A549 (cell line): ENCODE measurements around the gene LILRB3. TPM values are rescaled to one million over a fixed set of nuclear protein-coding genes. Genes with fewer than 3 reads are reported as not detected.

Experiments used
- ATAC-seq, 2 experiments: fragments of 200-7000 bp in 1 of 2; fragments of >200 bp in 1 of 2; cut with Nextera tagmentation in 1 of 2; cut with Tn5 transposase in 1 of 2; 3 replicates each; pipeline versions ENCODE4 v1.8.0 to v1.9.1; 2018 to 2020; ENCODE audit warnings: mild to moderate bottlenecking in 1 of 2, moderate library complexity in 1 of 2
- CTCF ChIA-PET: fragments of 300-600 bp; sonication (Branson Sonifier 250); formaldehyde crosslinking; extraction: SDS; loops from one replicate; lab custom pipeline; 2021; ENCODE audit warnings: antibody characterized with exemption, inconsistent platforms; lab: Yijun Ruan, JAX
- POLR2A ChIA-PET: fragments of 350-600 bp; formaldehyde crosslinking; extraction: SDS; loops from one replicate; lab custom pipeline; 2021; ENCODE audit warnings: antibody characterized with exemption, inconsistent platforms; lab: Yijun Ruan, JAX
- DNase-seq, 2 experiments: peaks; one replicate each; pipeline versions ENCODE4 v3.0.0 to v3.0.0-alpha.2; 2011 to 2016; ENCODE audit warnings: low read depth in 1 of 2, low spot score in 1 of 2
- FAIRE-seq: peaks from 2 replicates; lab custom pipeline; 2011; peaks lifted over from hg19 to GRCh38; lab: Jason Lieb, UNC
- H3K27ac ChIP-seq, 2 experiments: fragments of >200 bp; sonication (Bioruptor Twin); formaldehyde crosslinking; 3 replicates each; pipeline ENCODE4 v1.5.1; 2016 to 2017
- H3K4me1 ChIP-seq: fragments of >200 bp; sonication (Bioruptor Twin); formaldehyde crosslinking; 3 replicates; pipeline ENCODE4 v1.6.1; 2016
- H3K4me2 ChIP-seq: fragments of >200 bp; sonication (Bioruptor Twin); formaldehyde crosslinking; 3 replicates; pipeline ENCODE4 v1.6.1; 2016
- H3K4me3 ChIP-seq: fragments of >200 bp; sonication (Bioruptor Twin); formaldehyde crosslinking; 3 replicates; pipeline ENCODE4 v1.5.1; 2016
- H3K9me3 ChIP-seq: fragments of >200 bp; sonication (Bioruptor Twin); formaldehyde crosslinking; 3 replicates; pipeline ENCODE4 v1.6.1; 2016
- ATOH8 ChIP-seq: fragments of 250-450 bp; sonication (Bioruptor Pico); IDR thresholded peaks from 2 replicates; pipeline ENCODE4 v1.5.0; 2020; ENCODE audit warnings: low read depth, mild to moderate bottlenecking, moderate library complexity
- BCL3 ChIP-seq: fragments of >200 bp; sonication (Bioruptor Twin); formaldehyde crosslinking; IDR thresholded peaks from 3 replicates; pipeline ENCODE4 v1.6.1; 2016
- CEBPB ChIP-seq, 2 experiments: fragments of >200 bp in 1 of 2; sonication (Bioruptor Twin) in 1 of 2; formaldehyde crosslinking in 1 of 2; IDR thresholded peaks; 2 replicates each; pipeline ENCODE4 v1.6.1; 2012 to 2016
- CHD2 ChIP-seq: fragments of 150-350 bp; IDR thresholded peaks from 2 replicates; pipeline ENCODE4 v1.6.1; 2014; ENCODE audit warnings: low read length; ENCODE audit not compliant: partially characterized antibody
- CTCF ChIP-seq: fragments of >200 bp; sonication (Bioruptor Twin); formaldehyde crosslinking; IDR thresholded peaks from 3 replicates; pipeline ENCODE4 v1.5.1; 2016
- EHF ChIP-seq: fragments of 250-450 bp; sonication (Bioruptor Pico); IDR thresholded peaks from 2 replicates; pipeline ENCODE4 v1.5.0; 2020; ENCODE audit warnings: mild to moderate bottlenecking
- ELK1 ChIP-seq: fragments of 150-350 bp; IDR thresholded peaks from 2 replicates; pipeline ENCODE4 v1.6.1; 2014; ENCODE audit warnings: low read depth, mild to moderate bottlenecking, low read length
- EP300 ChIP-seq, 2 experiments: fragments of >200 bp; sonication (Bioruptor Twin); formaldehyde crosslinking; IDR thresholded peaks; 2 replicates in 1 of 2; 3 replicates in 1 of 2; pipeline ENCODE4 v1.6.1; 2016 to 2017
- FOSB ChIP-seq: fragments of 250-450 bp; sonication (Bioruptor Pico); IDR thresholded peaks from 2 replicates; pipeline ENCODE4 v1.5.0; 2020; ENCODE audit warnings: mild to moderate bottlenecking, moderate library complexity
- HDAC2 ChIP-seq: fragments of 200-600 bp; sonication (generic); IDR thresholded peaks from 2 replicates; pipeline ENCODE4 v1.6.1; 2016
- HEYL ChIP-seq: fragments of 250-450 bp; sonication (Bioruptor Pico); IDR thresholded peaks from 2 replicates; pipeline ENCODE4 v1.8.0; 2021; ENCODE audit warnings: mild to moderate bottlenecking, moderate library complexity
- HMGXB4 ChIP-seq: fragments of 250-450 bp; sonication (Bioruptor Pico); IDR thresholded peaks from 2 replicates; pipeline ENCODE4 v1.5.0; 2021; ENCODE audit warnings: mild to moderate bottlenecking, moderate library complexity, borderline replicate concordance
- HOXA7 ChIP-seq: fragments of 250-450 bp; sonication (Bioruptor Pico); IDR thresholded peaks from 2 replicates; pipeline ENCODE4 v1.5.0; 2020; ENCODE audit warnings: mild to moderate bottlenecking, moderate library complexity
- HOXB13 ChIP-seq: fragments of 250-450 bp; sonication (Bioruptor Pico); IDR thresholded peaks from 2 replicates; pipeline ENCODE4 v1.5.0; 2020; ENCODE audit warnings: low read depth, mild to moderate bottlenecking, moderate library complexity
- HOXB5 ChIP-seq: fragments of 250-450 bp; sonication (Bioruptor Pico); IDR thresholded peaks from 2 replicates; pipeline ENCODE4 v1.5.0; 2020; ENCODE audit warnings: mild to moderate bottlenecking, moderate library complexity
- JUN ChIP-seq, 2 experiments: fragments of >200 bp; sonication (Bioruptor Twin); formaldehyde crosslinking; IDR thresholded peaks; 2 replicates in 1 of 2; 3 replicates in 1 of 2; pipeline ENCODE4 v1.6.1; 2016 to 2017
- KDM1A ChIP-seq: fragments of 200-600 bp; sonication (generic); IDR thresholded peaks from 2 replicates; pipeline ENCODE4 v1.6.1; 2016; ENCODE audit warnings: low read depth, mild to moderate bottlenecking
- NPAS2 ChIP-seq: fragments of 250-450 bp; sonication (Bioruptor Pico); IDR thresholded peaks from 2 replicates; pipeline ENCODE4 v1.8.0; 2022; ENCODE audit warnings: mild to moderate bottlenecking, moderate library complexity, borderline replicate concordance
- POLR2AphosphoS2 ChIP-seq: conservative IDR thresholded peaks from 2 replicates; pipeline ENCODE4 v1.6.1; 2012; ENCODE audit warnings: low read length, improper control_type of control experiment, inconsistent platforms
- RARB ChIP-seq: fragments of 250-450 bp; sonication (Bioruptor Pico); IDR thresholded peaks from 2 replicates; pipeline ENCODE4 v1.8.0; 2021; ENCODE audit warnings: mild to moderate bottlenecking, moderate library complexity
- RCOR1 ChIP-seq: fragments of 150-350 bp; IDR thresholded peaks from 2 replicates; pipeline ENCODE4 v1.6.1; 2014; ENCODE audit warnings: antibody characterized with exemption, low read length, low read depth
- TFCP2L1 ChIP-seq: fragments of 250-450 bp; sonication (Bioruptor Pico); IDR thresholded peaks from 2 replicates; pipeline ENCODE4 v1.5.0; 2021; ENCODE audit warnings: mild to moderate bottlenecking
- TP53 ChIP-seq: fragments of 250-450 bp; sonication (Bioruptor Pico); IDR thresholded peaks from 2 replicates; pipeline ENCODE4 v1.5.0; 2021; ENCODE audit warnings: mild to moderate bottlenecking, moderate library complexity
- ZC3H11A ChIP-seq: fragments of 450-650 bp; IDR thresholded peaks from 2 replicates; pipeline ENCODE4 v1.6.1; 2014; ENCODE audit warnings: antibody characterized with exemption, mild to moderate bottlenecking
- ZNF302 ChIP-seq: fragments of 250-450 bp; sonication (Bioruptor Pico); IDR thresholded peaks from 2 replicates; pipeline ENCODE4 v1.9.0; 2021; ENCODE audit warnings: inconsistent platforms, mild to moderate bottlenecking, moderate library complexity
- WGBS: methylation state at CpG from one replicate; pipeline ENCODE4 v1.1.6; 2017; ENCODE audit errors: missing lambda C conversion rate; 5-methylcytosine and 5-hydroxymethylcytosine counted together
- polyA plus RNA-seq, 4 experiments: library from polyadenylated mRNA; depleted of rRNA in 3 of 4; stranded (reverse); fragments of >200 nt; fragmentation: RNase III in 1 of 4; extraction: RNeasy Plus Mini Kit Qiagen cat#74134 plus additional on column Dnase treatment in 1 of 4; gene quantifications; 2 replicates in 3 of 4; 3 replicates in 1 of 4; pipeline ENCODE4 v1.2.3, GENCODE V29; 2011 to 2017

The LILRB3 gene
- polyA plus RNA-seq, 2 of the 4 experiments (the other 2 are of a cell fraction), result not detected

GRCh38 chr19:54208784-54209057, 14.1 kb downstream of the LILRB3 start:
- peak; percentile 8 to 17 for ATAC-seq
- WGBS, result 75% methylated on average over 8 of the region's 8 CpGs
- ChIA-PET POLR2A (interaction anchor here (2.7 to 5.0 kb wide), 4 partner anchors 8 to 72 kb away, joined by 14 to 55 read pairs (median 40); partner anchors contain the start of genes CNOT3, MBOAT7, RPS9 and TSEN34), CTCF (interaction anchor here (0.7 to 2.2 kb wide), 4 partner anchors 10 to 40 kb away, joined by 3 to 8 read pairs (median 5); no protein-coding TSS in a partner anchor)
- Histone ChIP-seq H3K4me1 (peaks cover 76% of the 10 kb centered on the region), H3K4me2 (peak overlapping the region; percentile 93), H3K27ac (peak overlapping the region; percentile 14 to 68; a peak in 4 of 6 replicates), H3K4me3 (peak overlapping the region; percentile 5; the same call in 1 of the 3 replicates), H3K9me3 (no peaks in the 10 kb centered on the region)
- FAIRE-seq, result no peak
- peak in 1 of 2 experiments; percentile 47 for DNase-seq
- TF ChIP-seq HOXB13 (CRISPR knock-in tag) (no peak), HDAC2 (no peak), BCL3 (0 out of 3 replicates have a peak, but pooled peaks have one; percentile 31), JUN (IDR thresholded peaks at IDR 0.05) (peak in 1 of 2 experiments; percentile 33; a peak in 1 of 5 replicates), CTCF (no peak), EP300 (IDR thresholded peaks at IDR 0.05) (no peak), ELK1 (no peak), HOXB5 (CRISPR knock-in tag) (no peak)

- no peak for FAIRE-seq
- ATAC-seq, result peak; percentile 2 to 12; a peak in 5 of 6 replicates
- peak; percentile 96 for TF ChIP-seq TFCP2L1 (CRISPR knock-in tag)
- peak; percentile 98 for TF ChIP-seq HOXA7 (CRISPR knock-in tag)
- peak; percentile 95 for TF ChIP-seq TP53 (CRISPR knock-in tag)
- no peak for TF ChIP-seq KDM1A
- peak; percentile 8 to 66; a peak in 2 of 4 replicates for TF ChIP-seq CEBPB (IDR thresholded peaks at IDR 0.05)
- peak; percentile 21; the same call in 1 of the 2 replicates for TF ChIP-seq EHF (CRISPR knock-in tag)
- peak; percentile 68 to 79; a peak in 4 of 5 replicates for TF ChIP-seq JUN (IDR thresholded peaks at IDR 0.05)
- TF ChIP-seq HMGXB4, result peak; percentile 80
- no peak for TF ChIP-seq ZC3H11A
- TF ChIP-seq EP300 (IDR thresholded peaks at IDR 0.05), result no peak
- peak; percentile 82 for TF ChIP-seq RARB (CRISPR knock-in tag)
- TF ChIP-seq CHD2, result peak; percentile 45
- TF ChIP-seq RCOR1, result no peak
- no peak for TF ChIP-seq HEYL (CRISPR knock-in tag)
- 0 out of 2 replicates have a peak, but pooled peaks have one; percentile 7 for TF ChIP-seq NPAS2 (CRISPR knock-in tag)
- TF ChIP-seq HOXB5 (CRISPR knock-in tag), result peak; percentile 39; the same call in 1 of the 2 replicates
- peak; percentile 92; the same call in 1 of the 2 replicates for TF ChIP-seq POLR2AphosphoS2
- peak; percentile 78 for TF ChIP-seq ATOH8 (CRISPR knock-in tag)
- TF ChIP-seq ZNF302, result 0 out of 2 replicates have a peak, but pooled peaks have one; percentile 23
- peak; percentile 95 for TF ChIP-seq FOSB (CRISPR knock-in tag)
- Histone ChIP-seq H3K4me3 (peak overlapping the region; percentile 7; the same call in 1 of the 3 replicates), H3K4me1 (peaks cover 82% of the 10 kb centered on the region), H3K4me2 (peak overlapping the region; percentile 93), H3K27ac (peak overlapping the region; percentile 14 to 68; a peak in 3 of 6 replicates), H3K9me3 (no peaks in the 10 kb centered on the region)
- peak in 1 of 2 experiments; percentile 59 for DNase-seq
- 75% methylated on average over 18 of the region's 18 CpGs for WGBS
- ChIA-PET POLR2A (interaction anchor here (2.7 to 5.0 kb wide), 3 partner anchors 8 to 71 kb away, joined by 14 to 55 read pairs (median 47); partner anchors contain the start of genes CNOT3, MBOAT7, RPS9 and TSEN34), CTCF (interaction anchor here (0.6 to 2.2 kb wide), 5 partner anchors 9 to 39 kb away, joined by 3 to 8 read pairs (median 4); no protein-coding TSS in a partner anchor)
Observed at GRCh38 chr19:54207983-54208783, 14.6 kb downstream of the LILRB3 start.
